Measurements from ENCODE around the gene CD3D.

DNA sequence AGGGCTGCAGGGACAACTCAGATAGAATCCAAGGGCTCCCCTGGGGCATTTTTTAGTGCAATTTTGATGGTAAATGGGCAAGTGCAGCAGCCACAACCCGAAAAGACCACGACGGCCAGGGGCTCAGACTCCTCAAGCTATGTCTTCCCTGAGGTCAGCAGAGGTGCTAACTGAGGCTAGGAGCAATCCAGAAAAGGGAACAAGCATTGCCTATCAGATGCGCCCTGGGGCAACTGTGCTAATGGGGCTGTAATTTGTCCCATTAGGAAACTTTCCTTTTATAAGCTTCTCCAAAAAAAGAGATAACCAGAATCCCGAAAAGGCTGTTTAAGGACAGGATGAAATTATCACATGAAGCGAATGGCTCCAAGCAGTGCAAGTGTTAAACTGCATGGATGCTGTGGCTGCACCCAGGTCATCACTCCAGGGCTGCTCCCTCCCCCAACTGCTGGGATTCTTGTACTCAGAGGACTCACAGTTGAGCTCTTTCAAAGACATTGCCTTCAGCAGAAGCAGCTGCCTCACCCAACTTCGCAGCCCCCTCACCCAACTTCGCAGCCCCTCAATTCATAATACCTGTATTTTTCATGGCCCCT, 40.8 kb downstream of the CD3D start:
- TF ChIP-seq, protein P1, sequence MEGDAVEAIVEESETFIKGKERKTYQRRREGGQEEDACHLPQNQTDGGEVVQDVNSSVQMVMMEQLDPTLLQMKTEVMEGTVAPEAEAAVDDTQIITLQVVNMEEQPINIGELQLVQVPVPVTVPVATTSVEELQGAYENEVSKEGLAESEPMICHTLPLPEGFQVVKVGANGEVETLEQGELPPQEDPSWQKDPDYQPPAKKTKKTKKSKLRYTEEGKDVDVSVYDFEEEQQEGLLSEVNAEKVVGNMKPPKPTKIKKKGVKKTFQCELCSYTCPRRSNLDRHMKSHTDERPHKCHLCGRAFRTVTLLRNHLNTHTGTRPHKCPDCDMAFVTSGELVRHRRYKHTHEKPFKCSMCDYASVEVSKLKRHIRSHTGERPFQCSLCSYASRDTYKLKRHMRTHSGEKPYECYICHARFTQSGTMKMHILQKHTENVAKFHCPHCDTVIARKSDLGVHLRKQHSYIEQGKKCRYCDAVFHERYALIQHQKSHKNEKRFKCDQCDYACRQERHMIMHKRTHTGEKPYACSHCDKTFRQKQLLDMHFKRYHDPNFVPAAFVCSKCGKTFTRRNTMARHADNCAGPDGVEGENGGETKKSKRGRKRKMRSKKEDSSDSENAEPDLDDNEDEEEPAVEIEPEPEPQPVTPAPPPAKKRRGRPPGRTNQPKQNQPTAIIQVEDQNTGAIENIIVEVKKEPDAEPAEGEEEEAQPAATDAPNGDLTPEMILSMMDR (IDR thresholded peaks at IDR 0.05): no peak
- TF ChIP-seq POLR2AphosphoS5 (IDR thresholded peaks at IDR 0.05) (no peak), POLR2A (IDR thresholded peaks at IDR 0.05) (no peak)
